SK-N-SH treated with all-trans-retinoic acid at 6 μM for 48 hours (cell line): ENCODE data around the gene NRXN3.

ENCODE experiments used
- ATAC-seq: fragments of 200-7000 bp; cut with Tn5 transposase; 3 replicates; pipeline ENCODE4 v1.9.1; 2020; ENCODE audit warnings: mild to moderate bottlenecking, moderate library complexity
- ARNTL ChIP-seq: fragments of 450-650 bp; formaldehyde crosslinking; IDR thresholded peaks from 2 replicates; pipeline ENCODE4 v1.5.0; 2020; ENCODE audit warnings: low read depth, mild to moderate bottlenecking, moderate library complexity, borderline replicate concordance
- BACH2 ChIP-seq: fragments of 250-450 bp; sonication (Bioruptor Pico); IDR thresholded peaks from 2 replicates; pipeline ENCODE4 v1.9.0; 2021; ENCODE audit warnings: mild to moderate bottlenecking, borderline replicate concordance
- CSDC2 ChIP-seq: fragments of 250-450 bp; sonication (Bioruptor Pico); IDR thresholded peaks from 2 replicates; pipeline ENCODE4 v1.5.0; 2020; ENCODE audit warnings: mild to moderate bottlenecking, moderate library complexity
- ESRRG ChIP-seq: fragments of 250-450 bp; sonication (Bioruptor Pico); IDR thresholded peaks from 2 replicates; pipeline ENCODE4 v1.6.1; 2021; ENCODE audit warnings: mild to moderate bottlenecking
- ISL1 ChIP-seq: fragments of 250-450 bp; sonication (Bioruptor Pico); IDR thresholded peaks from 2 replicates; pipeline ENCODE4 v2.1.2; 2022; ENCODE audit warnings: mild to moderate bottlenecking, moderate library complexity
- OSR1 ChIP-seq: fragments of 250-450 bp; sonication (Bioruptor Pico); IDR thresholded peaks from 2 replicates; pipeline ENCODE4 v1.8.0; 2022; ENCODE audit warnings: moderate library complexity, mild to moderate bottlenecking, inconsistent platforms
- PPARA ChIP-seq: fragments of 250-450 bp; sonication (Bioruptor Pico); IDR thresholded peaks from 2 replicates; pipeline ENCODE4 v1.5.0; 2020; ENCODE audit warnings: mild to moderate bottlenecking, borderline replicate concordance
- RARB ChIP-seq: fragments of 250-450 bp; sonication (Bioruptor Pico); IDR thresholded peaks from 2 replicates; pipeline ENCODE4 v1.8.0; 2021; ENCODE audit warnings: mild to moderate bottlenecking, moderate library complexity
- SNAI2 ChIP-seq: fragments of 250-450 bp; sonication (Bioruptor Pico); IDR thresholded peaks from 2 replicates; pipeline ENCODE4 v1.5.0; 2020; ENCODE audit warnings: mild to moderate bottlenecking, moderate library complexity
- TCF4 ChIP-seq: fragments of 250-450 bp; sonication (Bioruptor Pico); IDR thresholded peaks from 2 replicates; pipeline ENCODE4 v1.8.0; 2021; ENCODE audit warnings: mild to moderate bottlenecking, moderate library complexity, borderline replicate concordance
- TOX ChIP-seq: fragments of 250-450 bp; sonication (Bioruptor Pico); IDR thresholded peaks from 2 replicates; pipeline ENCODE4 v1.8.0; 2021; ENCODE audit warnings: mild to moderate bottlenecking, moderate library complexity, borderline replicate concordance
- ZC3H10 ChIP-seq: fragments of 250-450 bp; sonication (Bioruptor Pico); IDR thresholded peaks from 2 replicates; pipeline ENCODE4 v1.5.1; 2021; ENCODE audit warnings: mild to moderate bottlenecking, moderate library complexity
- ZFP3 ChIP-seq: fragments of 250-450 bp; sonication (Bioruptor Pico); IDR thresholded peaks from 2 replicates; pipeline ENCODE4 v1.5.0; 2020; ENCODE audit warnings: mild to moderate bottlenecking, moderate library complexity
- ZFP30 ChIP-seq: fragments of 450-650 bp; formaldehyde crosslinking; IDR thresholded peaks from 2 replicates; pipeline ENCODE4 v1.5.0; 2022; ENCODE audit warnings: mild to moderate bottlenecking, moderate library complexity
- ZNF565 ChIP-seq: fragments of 450-650 bp; formaldehyde crosslinking; conservative IDR thresholded peaks from 2 replicates; pipeline ENCODE4 v1.5.0; 2020; ENCODE audit warnings: low read depth, mild to moderate bottlenecking, moderate library complexity
- ZNF70 ChIP-seq: fragments of 450-650 bp; formaldehyde crosslinking; IDR thresholded peaks from 2 replicates; pipeline ENCODE4 v1.5.0; 2020; ENCODE audit warnings: mild to moderate bottlenecking, moderate library complexity
- ZNF8 ChIP-seq: fragments of 450-650 bp; formaldehyde crosslinking; IDR thresholded peaks from 2 replicates; pipeline ENCODE4 v1.5.0; 2020; ENCODE audit warnings: mild to moderate bottlenecking, moderate library complexity
- TF ChIP-seq, protein P1 (sequence below): fragments of 250-450 bp; sonication (Bioruptor Pico); IDR thresholded peaks from 2 replicates; pipeline ENCODE4 v1.8.0; 2021; ENCODE audit warnings: low read depth, mild to moderate bottlenecking, moderate library complexity, borderline replicate concordance
- TF ChIP-seq, protein P2 (sequence below): fragments of 250-450 bp; sonication (Bioruptor Pico); IDR thresholded peaks from 2 replicates; pipeline ENCODE4 v1.5.1; 2020; ENCODE audit warnings: low read depth, mild to moderate bottlenecking, moderate library complexity
- TF ChIP-seq, protein P3 (sequence below): fragments of 250-450 bp; sonication (Bioruptor Pico); IDR thresholded peaks from 2 replicates; pipeline ENCODE4 v1.5.0; 2020; ENCODE audit warnings: mild to moderate bottlenecking, moderate library complexity
- TF ChIP-seq, protein P4 (sequence below): fragments of 250-450 bp; sonication (Bioruptor Pico); IDR thresholded peaks from 2 replicates; pipeline ENCODE4 v1.8.0; 2020; ENCODE audit warnings: mild to moderate bottlenecking, moderate library complexity, borderline replicate concordance
- TF ChIP-seq, protein P5 (sequence below): fragments of 250-450 bp; sonication (Bioruptor Pico); IDR thresholded peaks from 2 replicates; pipeline ENCODE4 v1.5.1; 2021; ENCODE audit warnings: mild to moderate bottlenecking, moderate library complexity

Gene NRXN3

DNA sequence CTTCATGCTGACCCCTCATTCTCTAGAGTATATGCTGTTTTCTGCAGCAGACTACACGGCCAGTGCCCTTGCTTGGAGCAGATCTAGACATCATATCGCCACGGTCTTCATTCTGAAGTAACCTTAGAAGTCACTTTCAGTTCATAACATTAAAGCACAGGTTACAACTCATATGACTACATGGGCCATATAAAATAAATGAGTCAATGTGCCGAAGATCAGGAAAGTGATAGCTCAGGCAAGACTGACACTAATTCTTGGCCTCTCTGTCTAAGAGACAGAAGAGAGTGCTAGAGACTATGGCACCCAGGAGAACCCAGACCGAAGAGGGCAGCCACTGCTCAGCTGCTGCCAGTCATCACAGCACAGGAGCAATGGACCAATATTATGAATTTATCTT lies 1431.4 kb downstream of the NRXN3 start:
- TF ChIP-seq ZC3H10 (CRISPR knock-in tag), result no peak
- TF ChIP-seq ZFP30 (CRISPR knock-in tag), result no peak
- no peak for TF ChIP-seq OSR1 (CRISPR knock-in tag)
- no peak for TF ChIP-seq ZFP3 (CRISPR knock-in tag)
- TF ChIP-seq ZNF70 (CRISPR knock-in tag), result no peak
- TF ChIP-seq, protein P1, sequence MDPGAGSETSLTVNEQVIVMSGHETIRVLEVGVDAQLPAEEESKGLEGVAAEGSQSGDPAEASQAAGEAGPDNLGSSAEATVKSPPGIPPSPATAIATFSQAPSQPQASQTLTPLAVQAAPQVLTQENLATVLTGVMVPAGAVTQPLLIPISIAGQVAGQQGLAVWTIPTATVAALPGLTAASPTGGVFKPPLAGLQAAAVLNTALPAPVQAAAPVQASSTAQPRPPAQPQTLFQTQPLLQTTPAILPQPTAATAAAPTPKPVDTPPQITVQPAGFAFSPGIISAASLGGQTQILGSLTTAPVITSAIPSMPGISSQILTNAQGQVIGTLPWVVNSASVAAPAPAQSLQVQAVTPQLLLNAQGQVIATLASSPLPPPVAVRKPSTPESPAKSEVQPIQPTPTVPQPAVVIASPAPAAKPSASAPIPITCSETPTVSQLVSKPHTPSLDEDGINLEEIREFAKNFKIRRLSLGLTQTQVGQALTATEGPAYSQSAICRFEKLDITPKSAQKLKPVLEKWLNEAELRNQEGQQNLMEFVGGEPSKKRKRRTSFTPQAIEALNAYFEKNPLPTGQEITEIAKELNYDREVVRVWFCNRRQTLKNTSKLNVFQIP (CRISPR knock-in tag), result no peak
- no peak for ATAC-seq

DNA sequence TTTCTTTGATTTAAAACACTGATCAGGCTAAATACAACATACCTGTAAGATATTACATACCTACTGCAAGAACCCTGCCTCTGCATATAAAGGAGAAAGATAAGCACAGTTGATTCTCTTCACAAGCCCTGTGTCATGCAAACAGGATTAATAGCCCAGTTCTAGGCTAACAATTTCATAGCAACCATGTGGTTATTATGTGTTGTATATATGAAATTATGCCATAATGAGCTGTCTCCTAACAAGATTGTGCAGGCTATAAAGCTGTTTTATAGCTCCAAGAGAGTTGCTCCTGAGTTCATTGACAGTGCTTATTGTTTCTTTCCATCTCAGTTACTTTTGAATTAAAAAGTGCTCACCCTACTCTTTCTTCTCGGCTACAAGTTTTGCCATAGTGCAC lies 1431.9 kb downstream of the NRXN3 start:
- TF ChIP-seq, protein P2, sequence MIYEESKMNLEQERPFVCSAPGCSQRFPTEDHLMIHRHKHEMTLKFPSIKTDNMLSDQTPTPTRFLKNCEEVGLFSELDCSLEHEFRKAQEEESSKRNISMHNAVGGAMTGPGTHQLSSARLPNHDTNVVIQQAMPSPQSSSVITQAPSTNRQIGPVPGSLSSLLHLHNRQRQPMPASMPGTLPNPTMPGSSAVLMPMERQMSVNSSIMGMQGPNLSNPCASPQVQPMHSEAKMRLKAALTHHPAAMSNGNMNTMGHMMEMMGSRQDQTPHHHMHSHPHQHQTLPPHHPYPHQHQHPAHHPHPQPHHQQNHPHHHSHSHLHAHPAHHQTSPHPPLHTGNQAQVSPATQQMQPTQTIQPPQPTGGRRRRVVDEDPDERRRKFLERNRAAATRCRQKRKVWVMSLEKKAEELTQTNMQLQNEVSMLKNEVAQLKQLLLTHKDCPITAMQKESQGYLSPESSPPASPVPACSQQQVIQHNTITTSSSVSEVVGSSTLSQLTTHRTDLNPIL, result no peak
- TF ChIP-seq PPARA (CRISPR knock-in tag) (no peak), TCF4 (CRISPR knock-in tag) (no peak), ZFP3 (CRISPR knock-in tag) (no peak), RARB (CRISPR knock-in tag) (no peak), OSR1 (CRISPR knock-in tag) (no peak), TOX (CRISPR knock-in tag) (no peak), SNAI2 (no peak), ZC3H10 (CRISPR knock-in tag) (no peak), ESRRG (CRISPR knock-in tag) (no peak), ZNF565 (CRISPR knock-in tag) (no peak), ISL1 (CRISPR knock-in tag) (no peak), ARNTL (CRISPR knock-in tag) (no peak), ZFP30 (CRISPR knock-in tag) (no peak), BACH2 (CRISPR knock-in tag) (no peak), CSDC2 (CRISPR knock-in tag) (no peak)
- TF ChIP-seq, protein P3, sequence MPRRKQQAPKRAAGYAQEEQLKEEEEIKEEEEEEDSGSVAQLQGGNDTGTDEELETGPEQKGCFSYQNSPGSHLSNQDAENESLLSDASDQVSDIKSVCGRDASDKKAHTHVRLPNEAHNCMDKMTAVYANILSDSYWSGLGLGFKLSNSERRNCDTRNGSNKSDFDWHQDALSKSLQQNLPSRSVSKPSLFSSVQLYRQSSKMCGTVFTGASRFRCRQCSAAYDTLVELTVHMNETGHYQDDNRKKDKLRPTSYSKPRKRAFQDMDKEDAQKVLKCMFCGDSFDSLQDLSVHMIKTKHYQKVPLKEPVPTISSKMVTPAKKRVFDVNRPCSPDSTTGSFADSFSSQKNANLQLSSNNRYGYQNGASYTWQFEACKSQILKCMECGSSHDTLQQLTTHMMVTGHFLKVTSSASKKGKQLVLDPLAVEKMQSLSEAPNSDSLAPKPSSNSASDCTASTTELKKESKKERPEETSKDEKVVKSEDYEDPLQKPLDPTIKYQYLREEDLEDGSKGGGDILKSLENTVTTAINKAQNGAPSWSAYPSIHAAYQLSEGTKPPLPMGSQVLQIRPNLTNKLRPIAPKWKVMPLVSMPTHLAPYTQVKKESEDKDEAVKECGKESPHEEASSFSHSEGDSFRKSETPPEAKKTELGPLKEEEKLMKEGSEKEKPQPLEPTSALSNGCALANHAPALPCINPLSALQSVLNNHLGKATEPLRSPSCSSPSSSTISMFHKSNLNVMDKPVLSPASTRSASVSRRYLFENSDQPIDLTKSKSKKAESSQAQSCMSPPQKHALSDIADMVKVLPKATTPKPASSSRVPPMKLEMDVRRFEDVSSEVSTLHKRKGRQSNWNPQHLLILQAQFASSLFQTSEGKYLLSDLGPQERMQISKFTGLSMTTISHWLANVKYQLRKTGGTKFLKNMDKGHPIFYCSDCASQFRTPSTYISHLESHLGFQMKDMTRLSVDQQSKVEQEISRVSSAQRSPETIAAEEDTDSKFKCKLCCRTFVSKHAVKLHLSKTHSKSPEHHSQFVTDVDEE (CRISPR knock-in tag), result no peak
- TF ChIP-seq, protein P4, sequence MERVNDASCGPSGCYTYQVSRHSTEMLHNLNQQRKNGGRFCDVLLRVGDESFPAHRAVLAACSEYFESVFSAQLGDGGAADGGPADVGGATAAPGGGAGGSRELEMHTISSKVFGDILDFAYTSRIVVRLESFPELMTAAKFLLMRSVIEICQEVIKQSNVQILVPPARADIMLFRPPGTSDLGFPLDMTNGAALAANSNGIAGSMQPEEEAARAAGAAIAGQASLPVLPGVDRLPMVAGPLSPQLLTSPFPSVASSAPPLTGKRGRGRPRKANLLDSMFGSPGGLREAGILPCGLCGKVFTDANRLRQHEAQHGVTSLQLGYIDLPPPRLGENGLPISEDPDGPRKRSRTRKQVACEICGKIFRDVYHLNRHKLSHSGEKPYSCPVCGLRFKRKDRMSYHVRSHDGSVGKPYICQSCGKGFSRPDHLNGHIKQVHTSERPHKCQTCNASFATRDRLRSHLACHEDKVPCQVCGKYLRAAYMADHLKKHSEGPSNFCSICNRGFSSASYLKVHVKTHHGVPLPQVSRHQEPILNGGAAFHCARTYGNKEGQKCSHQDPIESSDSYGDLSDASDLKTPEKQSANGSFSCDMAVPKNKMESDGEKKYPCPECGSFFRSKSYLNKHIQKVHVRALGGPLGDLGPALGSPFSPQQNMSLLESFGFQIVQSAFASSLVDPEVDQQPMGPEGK, result no peak
- TF ChIP-seq, protein P1 (CRISPR knock-in tag), result no peak

DNA sequence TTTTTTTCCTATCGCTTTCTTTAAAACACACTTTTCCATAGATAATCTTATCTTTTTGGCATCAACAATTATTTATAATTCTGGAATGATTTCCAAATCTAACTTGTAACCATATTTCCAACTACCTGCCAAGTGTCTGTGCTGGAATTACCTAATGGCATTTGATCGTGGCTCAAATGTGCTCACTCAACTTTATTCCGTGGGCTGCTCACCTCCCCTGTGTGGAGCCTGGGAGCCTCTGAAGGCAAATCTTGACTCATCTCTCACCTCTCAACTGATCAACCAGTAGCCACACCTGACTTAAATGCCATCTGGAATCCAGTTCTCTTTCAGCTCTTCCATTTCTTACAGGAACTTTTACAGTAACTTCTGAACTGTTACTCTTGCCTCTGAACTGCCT lies 1432.6 kb downstream of the NRXN3 start:
- TF ChIP-seq BACH2 (CRISPR knock-in tag) (no peak), ZNF70 (CRISPR knock-in tag) (no peak), PPARA (CRISPR knock-in tag) (no peak), ZNF8 (no peak), SNAI2 (no peak), TCF4 (CRISPR knock-in tag) (no peak)
- TF ChIP-seq, protein P2, result no peak
- TF ChIP-seq, protein P4, result no peak
- TF ChIP-seq, protein P5, sequence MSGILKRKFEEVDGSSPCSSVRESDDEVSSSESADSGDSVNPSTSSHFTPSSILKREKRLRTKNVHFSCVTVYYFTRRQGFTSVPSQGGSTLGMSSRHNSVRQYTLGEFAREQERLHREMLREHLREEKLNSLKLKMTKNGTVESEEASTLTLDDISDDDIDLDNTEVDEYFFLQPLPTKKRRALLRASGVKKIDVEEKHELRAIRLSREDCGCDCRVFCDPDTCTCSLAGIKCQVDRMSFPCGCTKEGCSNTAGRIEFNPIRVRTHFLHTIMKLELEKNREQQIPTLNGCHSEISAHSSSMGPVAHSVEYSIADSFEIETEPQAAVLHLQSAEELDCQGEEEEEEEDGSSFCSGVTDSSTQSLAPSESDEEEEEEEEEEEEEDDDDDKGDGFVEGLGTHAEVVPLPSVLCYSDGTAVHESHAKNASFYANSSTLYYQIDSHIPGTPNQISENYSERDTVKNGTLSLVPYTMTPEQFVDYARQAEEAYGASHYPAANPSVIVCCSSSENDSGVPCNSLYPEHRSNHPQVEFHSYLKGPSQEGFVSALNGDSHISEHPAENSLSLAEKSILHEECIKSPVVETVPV (CRISPR knock-in tag), result no peak
- no peak for ATAC-seq

More for the DNA sequence above, 1431.9 kb downstream of the NRXN3 start:
- no peak for ATAC-seq
